Esophagus muscularis mucosa (tissue), 3 donors: Measurements from ENCODE around the gene ADAMTS9.

Experiments
- POLR2A ChIP-seq: fragments of 450-650 bp; IDR thresholded peaks from one replicate; pipeline ENCODE4 v1.6.1; 2017; ENCODE audit warnings: antibody characterized with exemption, moderate library complexity, mild to moderate bottlenecking, low read depth
- TF ChIP-seq, protein P1 (sequence below), 3 experiments: fragments of 200-600 bp in 2 of 3; fragments of 450-650 bp in 1 of 3; sonication (generic) in 2 of 3; IDR thresholded peaks; one replicate each; pipeline ENCODE4 v1.5.1; 2017 to 2019; ENCODE audit warnings: antibody characterized with exemption in 3 of 3, mild to moderate bottlenecking in 2 of 3, moderate library complexity in 1 of 3

DNA sequence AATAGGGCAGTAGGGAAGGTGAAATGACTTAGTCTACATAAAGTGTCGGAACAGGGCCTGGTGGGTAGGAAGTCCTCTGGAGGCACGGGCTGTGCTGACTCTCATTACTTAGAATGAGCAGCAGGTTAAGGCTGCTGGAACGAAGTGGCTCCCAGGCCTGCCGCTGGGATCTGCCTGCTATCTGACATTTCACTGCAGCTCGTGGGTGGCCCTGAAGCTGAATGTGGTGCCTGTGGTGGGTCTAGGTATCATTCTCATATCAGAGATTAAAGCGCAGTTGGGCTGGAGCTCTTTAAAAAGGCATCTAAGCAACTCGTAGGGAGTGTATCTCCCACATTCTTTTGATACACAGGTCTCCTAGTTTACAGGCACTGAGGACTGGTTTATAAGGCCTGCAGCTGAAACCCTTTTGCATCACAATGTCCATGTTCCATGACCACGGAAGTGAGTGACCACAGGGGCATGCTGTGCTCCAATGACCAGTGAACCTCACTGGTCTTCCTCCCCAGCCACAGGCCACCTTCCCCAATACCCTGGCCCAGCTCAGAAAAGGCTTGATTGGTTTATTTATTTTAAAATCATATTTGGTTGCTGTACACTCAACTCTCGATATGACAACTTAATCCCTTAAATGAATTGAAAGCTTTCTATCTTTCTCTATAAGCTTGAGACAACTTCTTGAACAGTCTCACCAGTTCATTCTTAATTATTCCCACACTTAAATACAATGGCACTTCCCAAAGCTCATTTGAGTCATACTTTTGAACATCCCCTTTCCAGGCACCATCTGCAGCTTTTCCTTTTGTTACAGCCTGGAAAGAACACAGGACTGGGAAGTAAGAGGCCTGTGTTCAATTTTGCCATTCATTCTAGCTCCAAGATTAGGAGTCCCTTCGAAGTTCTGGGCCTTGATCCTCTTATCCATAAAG is 19.0 kb downstream of the ADAMTS9 start:
- TF ChIP-seq POLR2A = no peak
- TF ChIP-seq, protein P1, sequence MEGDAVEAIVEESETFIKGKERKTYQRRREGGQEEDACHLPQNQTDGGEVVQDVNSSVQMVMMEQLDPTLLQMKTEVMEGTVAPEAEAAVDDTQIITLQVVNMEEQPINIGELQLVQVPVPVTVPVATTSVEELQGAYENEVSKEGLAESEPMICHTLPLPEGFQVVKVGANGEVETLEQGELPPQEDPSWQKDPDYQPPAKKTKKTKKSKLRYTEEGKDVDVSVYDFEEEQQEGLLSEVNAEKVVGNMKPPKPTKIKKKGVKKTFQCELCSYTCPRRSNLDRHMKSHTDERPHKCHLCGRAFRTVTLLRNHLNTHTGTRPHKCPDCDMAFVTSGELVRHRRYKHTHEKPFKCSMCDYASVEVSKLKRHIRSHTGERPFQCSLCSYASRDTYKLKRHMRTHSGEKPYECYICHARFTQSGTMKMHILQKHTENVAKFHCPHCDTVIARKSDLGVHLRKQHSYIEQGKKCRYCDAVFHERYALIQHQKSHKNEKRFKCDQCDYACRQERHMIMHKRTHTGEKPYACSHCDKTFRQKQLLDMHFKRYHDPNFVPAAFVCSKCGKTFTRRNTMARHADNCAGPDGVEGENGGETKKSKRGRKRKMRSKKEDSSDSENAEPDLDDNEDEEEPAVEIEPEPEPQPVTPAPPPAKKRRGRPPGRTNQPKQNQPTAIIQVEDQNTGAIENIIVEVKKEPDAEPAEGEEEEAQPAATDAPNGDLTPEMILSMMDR (IDR thresholded peaks at IDR 0.05) = no peak
